Cardiac fibroblast (primary cell): Measurements from ENCODE around the gene CPNE5.
A peak's percentile ranks its signal among the peaks of the same experiment; 100 is the strongest.
"Not testable (repeated sequence)": the region's sequence is repeated elsewhere in the genome, so short reads cannot be mapped to it uniquely, and the experiment has no call there.

Experiments used
- DNase-seq, 2 donors: peaks; one replicate each; pipeline versions ENCODE4 v3.0.0 to v3.0.0-alpha.2; 2010; ENCODE audit warnings: low read depth in 2 of 2
- H3K4me3 ChIP-seq, 2 donors: replicated peaks in 1 of 2; 1 replicate in 1 of 2; 2 replicates in 1 of 2; pipeline ENCODE4 v1.5.1; 2011; ENCODE audit warnings: low read depth in 2 of 2, low read length in 2 of 2, mild to moderate bottlenecking in 2 of 2, moderate library complexity in 1 of 2
- TF ChIP-seq, protein P1 (sequence below): IDR thresholded peaks from one replicate; pipeline ENCODE4 v1.5.1; 2011; ENCODE audit warnings: low read depth, mild to moderate bottlenecking, low read length, inconsistent platforms

The CPNE5 gene

DNA sequence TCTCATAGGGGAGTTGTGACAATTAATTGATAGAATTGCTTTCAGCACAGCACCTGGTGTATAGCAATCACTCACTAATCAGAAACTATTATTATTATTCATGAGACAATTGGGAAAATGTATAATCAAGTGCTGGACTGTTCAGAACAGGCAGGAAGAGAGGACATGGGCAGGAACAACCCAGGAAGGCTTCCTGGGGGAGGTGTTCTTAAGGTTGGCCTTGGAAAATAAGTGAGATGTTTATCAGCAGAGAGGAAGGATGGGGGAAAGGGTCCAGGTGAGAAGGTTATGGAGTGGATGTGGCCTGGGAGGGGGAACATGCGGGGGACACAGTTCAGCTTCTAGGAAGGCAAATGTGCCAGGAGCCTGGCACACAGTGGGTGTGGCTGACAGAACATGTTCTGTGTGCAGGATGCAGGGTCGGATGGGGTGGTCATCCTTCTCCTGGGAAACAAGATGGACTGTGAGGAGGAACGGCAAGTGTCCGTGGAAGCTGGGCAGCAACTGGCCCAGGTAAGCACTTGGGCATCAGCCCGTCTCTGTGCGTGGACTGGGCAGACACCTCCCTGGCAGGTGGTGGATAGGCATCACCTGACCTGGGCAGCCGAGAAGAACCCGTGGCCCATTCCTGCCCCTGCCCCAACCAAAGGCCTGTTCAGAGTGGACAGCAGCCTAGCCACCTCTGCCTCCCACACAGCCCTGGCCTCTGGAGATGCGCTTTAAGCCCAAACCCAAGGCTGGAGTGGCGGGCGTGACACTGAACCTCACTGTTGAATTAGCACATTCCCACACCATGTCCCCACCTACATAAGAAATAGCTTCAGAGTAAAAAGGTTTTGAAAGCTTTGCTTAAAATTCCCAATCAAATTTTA is 110.7 kb downstream of the CPNE5 start:
- no peak for DNase-seq
- no peak overlapping the region for H3K4me3 ChIP-seq
- TF ChIP-seq, protein P1, sequence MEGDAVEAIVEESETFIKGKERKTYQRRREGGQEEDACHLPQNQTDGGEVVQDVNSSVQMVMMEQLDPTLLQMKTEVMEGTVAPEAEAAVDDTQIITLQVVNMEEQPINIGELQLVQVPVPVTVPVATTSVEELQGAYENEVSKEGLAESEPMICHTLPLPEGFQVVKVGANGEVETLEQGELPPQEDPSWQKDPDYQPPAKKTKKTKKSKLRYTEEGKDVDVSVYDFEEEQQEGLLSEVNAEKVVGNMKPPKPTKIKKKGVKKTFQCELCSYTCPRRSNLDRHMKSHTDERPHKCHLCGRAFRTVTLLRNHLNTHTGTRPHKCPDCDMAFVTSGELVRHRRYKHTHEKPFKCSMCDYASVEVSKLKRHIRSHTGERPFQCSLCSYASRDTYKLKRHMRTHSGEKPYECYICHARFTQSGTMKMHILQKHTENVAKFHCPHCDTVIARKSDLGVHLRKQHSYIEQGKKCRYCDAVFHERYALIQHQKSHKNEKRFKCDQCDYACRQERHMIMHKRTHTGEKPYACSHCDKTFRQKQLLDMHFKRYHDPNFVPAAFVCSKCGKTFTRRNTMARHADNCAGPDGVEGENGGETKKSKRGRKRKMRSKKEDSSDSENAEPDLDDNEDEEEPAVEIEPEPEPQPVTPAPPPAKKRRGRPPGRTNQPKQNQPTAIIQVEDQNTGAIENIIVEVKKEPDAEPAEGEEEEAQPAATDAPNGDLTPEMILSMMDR, result no peak

DNA sequence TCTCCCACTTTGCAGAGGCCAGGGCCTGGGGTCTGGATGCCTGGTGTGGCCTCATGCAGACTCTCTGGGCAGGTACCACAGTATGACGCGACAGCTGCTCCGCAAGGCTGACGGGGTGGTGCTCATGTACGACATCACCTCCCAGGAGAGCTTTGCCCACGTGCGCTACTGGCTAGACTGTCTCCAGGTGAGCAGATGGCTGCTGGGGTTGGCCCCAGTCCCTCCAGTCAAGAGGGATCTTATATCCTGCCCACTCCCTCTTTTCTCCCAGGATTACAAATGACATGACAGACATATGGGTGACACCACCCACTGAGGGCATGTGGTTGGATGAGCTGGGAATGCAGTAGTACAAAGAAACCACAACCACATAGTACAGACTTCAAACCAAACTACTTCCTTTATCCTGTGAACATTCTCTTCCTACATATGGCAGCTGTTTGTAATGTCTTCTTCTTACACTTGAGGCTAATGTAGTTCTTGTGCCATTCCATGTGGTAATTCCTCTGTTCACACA is 111.7 kb downstream of the CPNE5 start:
- peak in 1 of 2 donors; percentile 23 for DNase-seq
- TF ChIP-seq, protein P1, result no peak
- H3K4me3 ChIP-seq, result no peak overlapping the region

DNA sequence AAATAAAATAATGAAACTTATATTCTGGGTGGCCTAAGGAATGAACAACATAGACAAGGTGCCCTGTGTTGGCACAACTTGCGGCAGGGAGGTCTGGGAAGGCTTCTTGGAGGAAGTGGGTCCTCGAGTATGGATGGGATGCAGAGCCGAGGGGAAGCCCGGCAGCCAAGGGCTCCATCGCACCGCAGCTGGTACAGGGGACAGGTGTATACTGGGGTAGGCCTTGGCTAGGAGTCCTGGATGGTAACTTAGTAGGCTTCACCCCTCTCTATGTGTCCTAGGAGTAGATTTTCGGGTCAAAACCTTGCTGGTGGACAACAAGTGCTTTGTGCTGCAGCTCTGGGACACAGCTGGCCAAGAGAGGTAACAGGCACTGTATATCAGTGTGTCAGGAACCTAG is 113.7 kb downstream of the CPNE5 start:
- H3K4me3 ChIP-seq, result no peak overlapping the region
- no peak for DNase-seq
- TF ChIP-seq, protein P1, result no peak

DNA sequence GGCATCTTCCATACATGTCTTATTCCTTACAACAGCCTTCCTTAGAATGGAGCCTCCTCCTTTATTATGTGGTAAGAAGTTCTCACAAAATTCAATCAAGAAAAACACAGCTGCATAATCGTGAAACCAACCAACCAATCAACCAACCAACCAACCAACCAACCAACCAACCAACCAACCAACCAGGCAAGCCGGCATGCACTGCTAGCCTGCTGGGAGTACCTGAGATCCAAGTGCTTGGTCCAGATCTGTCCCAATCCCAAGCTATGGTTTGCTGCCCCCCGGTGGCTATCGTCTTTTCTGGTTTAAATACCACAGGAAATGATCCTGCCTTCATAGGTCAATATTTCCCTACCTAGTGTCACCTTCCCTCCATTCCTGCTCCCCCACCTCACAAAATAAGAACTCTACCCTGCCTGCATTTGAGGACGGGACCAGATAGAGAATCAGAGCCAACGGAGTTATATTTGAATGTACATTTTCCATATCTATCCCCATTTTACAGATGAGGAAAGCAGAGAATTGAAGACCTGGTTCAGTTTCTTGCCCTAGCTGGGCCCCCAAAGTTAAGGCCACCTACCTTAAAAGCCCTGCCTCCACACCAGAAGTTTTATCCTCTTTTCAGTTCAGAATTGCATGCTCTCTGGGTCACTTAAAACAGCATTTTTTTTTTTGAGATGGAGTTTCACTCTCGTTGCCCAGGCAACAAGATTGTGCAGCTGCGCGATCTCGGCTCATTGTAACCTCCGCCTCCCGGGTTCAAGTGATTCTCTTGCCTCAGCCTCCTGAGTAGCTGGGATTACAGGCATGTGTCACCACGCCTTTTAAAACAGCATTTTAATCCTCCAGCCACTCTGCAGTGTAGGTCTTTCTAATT is 114.5 kb downstream of the CPNE5 start:
- H3K4me3 ChIP-seq, result no peak overlapping the region
- TF ChIP-seq, protein P1, result peak; percentile 64
- peak; percentile 80 to 81 for DNase-seq

DNA sequence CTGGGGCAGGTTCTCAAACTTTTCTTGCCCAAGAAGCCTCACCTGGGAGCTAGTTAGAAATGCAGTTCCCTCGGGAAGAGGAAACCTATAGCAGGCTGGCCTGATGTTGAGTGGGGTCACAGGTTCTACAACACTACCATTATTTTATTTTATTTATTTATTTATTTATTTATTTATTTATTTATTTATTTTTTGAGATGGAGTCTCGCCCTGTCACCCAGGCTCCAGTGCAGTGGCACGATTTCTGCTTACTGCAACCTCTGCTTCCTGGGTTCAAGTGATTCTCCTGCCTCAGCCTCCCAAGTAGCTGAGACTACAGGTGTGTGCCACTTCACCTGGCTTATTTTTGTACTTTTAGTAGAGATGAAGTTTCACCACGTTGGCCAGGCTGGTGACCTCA is 115.3 kb downstream of the CPNE5 start:
- DNase-seq, H3K4me3 ChIP-seq: not testable (repeated sequence)

DNA sequence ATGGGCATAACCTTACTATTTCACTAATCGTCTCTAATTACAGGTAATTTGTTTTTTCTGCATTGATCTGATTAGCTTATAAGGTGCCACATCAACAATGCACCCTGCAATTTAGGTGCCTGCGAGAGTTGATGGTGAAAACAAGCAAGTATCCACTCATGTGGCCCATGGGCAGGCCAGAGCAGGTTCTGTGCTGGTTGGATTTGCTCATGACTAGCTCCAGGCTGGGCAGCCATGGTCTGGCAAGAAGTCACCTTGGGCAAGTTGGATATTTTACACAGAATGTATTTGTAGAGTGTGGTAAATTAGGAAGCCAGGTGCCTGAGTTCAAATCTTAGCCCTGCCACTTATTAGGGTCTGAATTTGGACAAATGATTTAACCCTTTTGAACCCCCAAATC is 116.4 kb downstream of the CPNE5 start:
- TF ChIP-seq, protein P1, result no peak
- no peak for DNase-seq
- no peak overlapping the region for H3K4me3 ChIP-seq

DNA sequence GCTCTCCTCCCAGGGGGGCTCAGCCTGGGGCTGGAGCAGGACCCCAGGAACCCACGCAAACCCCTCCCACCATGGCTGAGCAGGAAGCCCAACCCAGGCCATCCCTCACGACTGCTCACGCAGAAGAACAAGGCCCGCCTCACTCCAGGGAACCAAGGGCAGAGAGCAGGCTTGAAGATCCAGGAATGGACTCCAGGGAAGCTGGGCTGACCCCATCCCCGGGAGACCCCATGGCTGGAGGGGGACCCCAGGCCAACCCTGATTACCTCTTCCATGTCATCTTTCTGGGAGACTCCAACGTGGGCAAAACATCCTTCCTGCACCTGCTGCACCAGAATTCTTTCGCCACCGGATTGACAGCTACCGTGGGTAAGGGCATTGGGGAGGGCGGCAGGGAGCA is 116.9 kb downstream of the CPNE5 start:
- TF ChIP-seq, protein P1, result no peak
- no peak for DNase-seq
- no peak overlapping the region for H3K4me3 ChIP-seq
